CD14-positive monocyte (primary cell): ENCODE results near the gene DNMT3L. TPM values are rescaled to one million over a fixed set of nuclear protein-coding genes. Genes with fewer than 3 reads are reported as not detected.

Experiments used
- DNase-seq, 3 donors: peaks; one replicate each; pipeline ENCODE4 v3.0.0-alpha.2; 2011 to 2022
- H2AFZ ChIP-seq: 2 replicates; pipeline ENCODE4 v1.6.0; 2012; ENCODE audit warnings: mild to moderate bottlenecking, low read depth, low read length, inconsistent platforms; ENCODE audit not compliant: insufficient read depth, poor library complexity, severe bottlenecking
- H3K27ac ChIP-seq, 2 donors: 1 replicate in 1 of 2; 2 replicates in 1 of 2; pipeline ENCODE4 v1.5.1; 2012 to 2013; ENCODE audit warnings: low read length in 2 of 2, control low read depth in 1 of 2, inconsistent platforms in 1 of 2, low read depth in 1 of 2, mild to moderate bottlenecking in 1 of 2
- H3K27me3 ChIP-seq, 2 donors: one replicate each; pipeline versions ENCODE4 v1.6.0 to v1.6.1; 2011 to 2013; ENCODE audit warnings: low read length in 2 of 2; ENCODE audit not compliant: control insufficient read depth in 2 of 2, insufficient read depth in 2 of 2
- H3K36me3 ChIP-seq, 2 donors: replicated peaks in 1 of 2; 1 replicate in 1 of 2; 2 replicates in 1 of 2; pipeline versions ENCODE4 v1.5.1 to v1.6.1; 2012 to 2013; ENCODE audit warnings: low read length in 2 of 2, control low read depth in 1 of 2, inconsistent platforms in 1 of 2, mild to moderate bottlenecking in 1 of 2; ENCODE audit not compliant: insufficient read depth in 2 of 2, control insufficient read depth in 1 of 2
- H3K4me1 ChIP-seq, 2 donors: 1 replicate in 1 of 2; 2 replicates in 1 of 2; pipeline versions ENCODE4 v1.5.1 to v1.6.1; 2012 to 2013; ENCODE audit warnings: low read length in 2 of 2, control low read depth in 1 of 2, inconsistent platforms in 1 of 2, mild to moderate bottlenecking in 1 of 2, moderate library complexity in 1 of 2; ENCODE audit not compliant: insufficient read depth in 2 of 2, control insufficient read depth in 1 of 2
- H3K4me2 ChIP-seq: replicated peaks from 2 replicates; pipeline ENCODE3; 2012; ENCODE audit warnings: low read length, moderate library complexity, mild to moderate bottlenecking; ENCODE audit not compliant: poor library complexity, severe bottlenecking; ENCODE audit errors: extremely low read depth
- H3K4me3 ChIP-seq, 3 experiments: fragments of 200-600 bp in 1 of 3; sonication (generic) in 1 of 3; replicated peaks in 1 of 3; 1 replicate in 2 of 3; 2 replicates in 1 of 3; pipeline ENCODE4 v1.5.1; 2011 to 2013; ENCODE audit warnings: low read length in 3 of 3, mild to moderate bottlenecking in 3 of 3, control low read depth in 2 of 3, low read depth in 2 of 3, inconsistent platforms in 1 of 3, moderate library complexity in 1 of 3
- H3K79me2 ChIP-seq: 2 replicates; pipeline ENCODE4 v1.6.0; 2012; ENCODE audit warnings: mild to moderate bottlenecking, control low read depth, inconsistent platforms, low read length, moderate library complexity; ENCODE audit not compliant: insufficient read depth
- H3K9ac ChIP-seq: 2 replicates; pipeline ENCODE4 v1.6.0; 2017; ENCODE audit warnings: low read length, mild to moderate bottlenecking; ENCODE audit not compliant: insufficient read depth, poor library complexity, severe bottlenecking
- H3K9me3 ChIP-seq, 2 donors: replicated peaks in 1 of 2; 1 replicate in 1 of 2; 2 replicates in 1 of 2; pipeline versions ENCODE4 v1.5.1 to v1.6.1; 2012 to 2013; ENCODE audit warnings: low read length in 2 of 2, control low read depth in 1 of 2; ENCODE audit not compliant: control insufficient read depth in 1 of 2, insufficient read depth in 1 of 2
- H4K20me1 ChIP-seq: 2 replicates; pipeline ENCODE4 v1.6.0; 2012; ENCODE audit warnings: mild to moderate bottlenecking, low read length, control low read depth, moderate library complexity; ENCODE audit not compliant: insufficient read depth
- H3K27ac Mint-ChIP-seq, 7 donors: one replicate each; pipeline ENCODE4 v1.8.0; 2020; ENCODE audit warnings: mild to moderate bottlenecking in 7 of 7, mixed read lengths in 7 of 7, moderate library complexity in 6 of 7, inconsistent platforms in 2 of 7
- H3K27me3 Mint-ChIP-seq, 3 donors: one replicate each; pipeline ENCODE4 v1.8.0; 2021 to 2022; ENCODE audit warnings: low read depth in 3 of 3, mild to moderate bottlenecking in 3 of 3, mixed read lengths in 3 of 3, moderate library complexity in 3 of 3, inconsistent platforms in 1 of 3
- H3K36me3 Mint-ChIP-seq, 2 donors: one replicate each; pipeline ENCODE4 v1.8.0; 2020; ENCODE audit warnings: mixed read lengths in 2 of 2, inconsistent platforms in 1 of 2, mild to moderate bottlenecking in 1 of 2
- H3K4me1 Mint-ChIP-seq: one replicate; pipeline ENCODE4 v1.8.0; 2020; ENCODE audit warnings: mild to moderate bottlenecking, mixed read lengths
- H3K4me3 Mint-ChIP-seq, 2 donors: one replicate each; pipeline ENCODE4 v1.8.0; 2020; ENCODE audit warnings: mild to moderate bottlenecking in 2 of 2, mixed read lengths in 2 of 2, moderate library complexity in 1 of 2
- H3K9me3 Mint-ChIP-seq, 7 donors: one replicate each; pipeline ENCODE4 v1.8.0; 2020 to 2022; ENCODE audit warnings: mixed read lengths in 7 of 7, mild to moderate bottlenecking in 6 of 7, moderate library complexity in 6 of 7, inconsistent platforms in 2 of 7
- WGBS: methylation state at CpG from one replicate; pipeline ENCODE4 v1.1.5; 2013; ENCODE audit warnings: missing lambda C conversion rate; ENCODE audit not compliant: insufficient coverage; 5-methylcytosine and 5-hydroxymethylcytosine counted together
- intact Hi-C, 2 donors: fragments of 100-400 bp; cut with micrococcal nuclease; formaldehyde crosslinking; loops; one replicate each; pipeline versions ENCODE4 v1.15.0 to v1.15.1; 2023
- polyA plus RNA-seq, 3 donors: library from polyadenylated mRNA; depleted of rRNA in 1 of 3; unstranded in 2 of 3; stranded (reverse) in 1 of 3; fragments of 300-500 nt in 2 of 3; fragments of >200 nt in 1 of 3; fragmentation: Illumina TruSeq in 2 of 3; gene quantifications; 1 replicate in 2 of 3; 2 replicates in 1 of 3; pipeline ENCODE4 v1.2.3, GENCODE V29; 2012 to 2021
- TF ChIP-seq, protein P1 (sequence below): fragments of 200-600 bp; IDR thresholded peaks from one replicate; pipeline ENCODE4 v1.8.0; 2022; ENCODE audit warnings: antibody characterized with exemption, mild to moderate bottlenecking

DNMT3L gene
- polyA plus RNA-seq, 3 donors, result not detected

DNA sequence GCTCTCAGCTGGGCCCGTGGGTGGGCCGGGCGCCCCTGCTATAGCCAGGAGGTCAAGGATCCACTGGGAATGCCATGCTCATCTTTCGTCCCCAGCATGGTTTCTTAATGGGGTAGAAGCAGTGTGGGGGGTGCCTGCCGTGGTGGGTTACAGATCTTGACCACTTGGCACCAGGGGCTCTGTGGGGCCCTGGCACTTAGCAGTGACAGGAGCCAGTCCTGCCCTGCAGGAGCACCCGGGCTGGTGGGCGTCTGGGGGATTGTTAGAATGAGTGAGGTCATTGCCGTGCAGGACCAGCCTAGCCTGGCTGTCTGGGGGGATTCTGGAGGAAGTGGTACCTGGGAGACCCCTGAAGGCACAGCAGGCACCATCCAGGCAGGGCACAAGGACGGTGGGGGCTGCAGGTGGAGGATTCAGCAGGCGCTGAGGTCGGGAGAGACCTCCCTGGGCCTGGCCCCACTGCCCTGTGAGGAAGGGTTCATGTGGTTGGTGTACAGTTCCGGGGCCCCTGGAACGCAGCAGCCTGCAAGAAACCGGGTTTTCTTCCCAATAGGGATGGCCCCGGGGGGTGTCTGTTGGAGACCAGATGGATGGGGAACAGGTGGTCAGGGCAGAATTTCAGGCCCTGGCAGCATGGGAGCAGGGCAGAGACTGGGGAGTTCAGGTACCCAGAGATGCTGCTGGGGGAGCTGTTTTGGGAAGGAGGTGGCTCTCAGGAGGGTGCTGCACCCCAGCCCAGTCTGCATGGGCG is 28.8 kb upstream of the DNMT3L start:
- no peaks in the 10 kb centered on the region for H3K79me2 ChIP-seq
- H3K36me3 Mint-ChIP-seq, result no peaks in the 10 kb centered on the region
- H3K27ac ChIP-seq, result no peak overlapping the region
- H3K4me3 Mint-ChIP-seq, result no peak overlapping the region
- H3K36me3 ChIP-seq, result no peaks in the 10 kb centered on the region
- TF ChIP-seq, protein P1, sequence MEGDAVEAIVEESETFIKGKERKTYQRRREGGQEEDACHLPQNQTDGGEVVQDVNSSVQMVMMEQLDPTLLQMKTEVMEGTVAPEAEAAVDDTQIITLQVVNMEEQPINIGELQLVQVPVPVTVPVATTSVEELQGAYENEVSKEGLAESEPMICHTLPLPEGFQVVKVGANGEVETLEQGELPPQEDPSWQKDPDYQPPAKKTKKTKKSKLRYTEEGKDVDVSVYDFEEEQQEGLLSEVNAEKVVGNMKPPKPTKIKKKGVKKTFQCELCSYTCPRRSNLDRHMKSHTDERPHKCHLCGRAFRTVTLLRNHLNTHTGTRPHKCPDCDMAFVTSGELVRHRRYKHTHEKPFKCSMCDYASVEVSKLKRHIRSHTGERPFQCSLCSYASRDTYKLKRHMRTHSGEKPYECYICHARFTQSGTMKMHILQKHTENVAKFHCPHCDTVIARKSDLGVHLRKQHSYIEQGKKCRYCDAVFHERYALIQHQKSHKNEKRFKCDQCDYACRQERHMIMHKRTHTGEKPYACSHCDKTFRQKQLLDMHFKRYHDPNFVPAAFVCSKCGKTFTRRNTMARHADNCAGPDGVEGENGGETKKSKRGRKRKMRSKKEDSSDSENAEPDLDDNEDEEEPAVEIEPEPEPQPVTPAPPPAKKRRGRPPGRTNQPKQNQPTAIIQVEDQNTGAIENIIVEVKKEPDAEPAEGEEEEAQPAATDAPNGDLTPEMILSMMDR, result no peak
- no peak overlapping the region for H2AFZ ChIP-seq
- H3K4me2 ChIP-seq, result no peak overlapping the region
- H4K20me1 ChIP-seq, result no peaks in the 10 kb centered on the region
- H3K4me3 ChIP-seq, result no peak overlapping the region
- peaks cover 0 to 6% (median 0%) of the 10 kb centered on the region in 7 donors for H3K9me3 Mint-ChIP-seq
- H3K9me3 ChIP-seq, result no peaks in the 10 kb centered on the region
- intact Hi-C loops, result no loop called here
- H3K4me1 ChIP-seq, result no peaks in the 10 kb centered on the region
- no peak overlapping the region for H3K27ac Mint-ChIP-seq
- DNase-seq, result no peak
- H3K27me3 Mint-ChIP-seq, result peaks cover 2 to 19% (median 4%) of the 10 kb centered on the region in 3 donors
- 92% methylated on average over 10 of the region's 16 CpGs for WGBS
- no peak overlapping the region for H3K9ac ChIP-seq
- peaks cover 0 to 4% of the 10 kb centered on the region in 2 donors for H3K27me3 ChIP-seq
- H3K4me1 Mint-ChIP-seq, result no peaks in the 10 kb centered on the region

DNA sequence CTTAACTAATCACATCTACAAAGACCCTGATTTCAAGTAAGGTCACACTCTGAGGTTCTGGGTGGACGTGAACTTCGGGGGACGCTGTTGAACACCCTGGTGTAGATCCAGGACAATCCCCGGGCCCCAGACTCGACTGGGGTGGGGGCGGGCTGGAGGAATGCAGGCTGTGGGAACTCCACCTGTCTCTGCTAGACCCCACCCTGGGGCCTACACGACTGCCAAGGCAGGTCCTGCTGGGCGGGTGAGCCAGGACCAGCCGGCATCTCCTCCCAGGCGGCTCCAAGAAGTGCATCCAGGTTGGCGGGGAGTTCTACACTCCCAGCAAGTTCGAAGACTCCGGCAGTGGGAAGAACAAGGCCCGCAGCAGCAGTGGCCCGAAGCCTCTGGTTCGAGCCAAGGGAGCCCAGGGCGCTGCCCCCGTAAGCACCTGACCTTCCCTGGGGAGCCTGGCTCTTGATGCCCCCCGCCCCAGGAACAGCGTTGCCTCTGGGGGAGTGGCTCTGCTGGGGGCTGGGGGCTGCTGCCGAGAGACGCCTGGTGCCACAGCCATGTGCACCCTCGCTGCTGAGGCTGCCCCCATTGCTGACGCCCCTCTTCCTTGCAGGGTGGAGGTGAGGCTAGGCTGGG is 27.8 kb upstream of the DNMT3L start:
- H3K9ac ChIP-seq, result no peak overlapping the region
- TF ChIP-seq, protein P1, result no peak
- intact Hi-C loops, result no loop called here
- DNase-seq, result no peak
- Mint-ChIP-seq H3K9me3 (peaks cover 0 to 6% (median 0%) of the 10 kb centered on the region in 7 donors), H3K27me3 (peaks cover 2 to 24% (median 4%) of the 10 kb centered on the region in 3 donors), H3K4me1 (no peaks in the 10 kb centered on the region), H3K36me3 (no peaks in the 10 kb centered on the region), H3K27ac (no peak overlapping the region), H3K4me3 (no peak overlapping the region)
- H3K9me3 ChIP-seq, result no peaks in the 10 kb centered on the region
- H3K27ac ChIP-seq, result no peak overlapping the region
- no peak overlapping the region for H2AFZ ChIP-seq
- no peak overlapping the region for H3K4me2 ChIP-seq
- H4K20me1 ChIP-seq, result no peaks in the 10 kb centered on the region
- no peaks in the 10 kb centered on the region for H3K4me1 ChIP-seq
- H3K36me3 ChIP-seq, result no peaks in the 10 kb centered on the region
- H3K27me3 ChIP-seq, result peaks cover 0 to 3% of the 10 kb centered on the region in 2 donors
- 98% methylated on average over 15 of the region's 24 CpGs for WGBS
- H3K4me3 ChIP-seq, result no peak overlapping the region
- H3K79me2 ChIP-seq, result no peaks in the 10 kb centered on the region
